C4-2B (cell line): ENCODE results near the gene GNAI2.

Experiments
- CTCF ChIP-seq: fragments of 450-650 bp; conservative IDR thresholded peaks from 2 replicates; pipeline ENCODE4 v1.5.1; 2017; ENCODE audit warnings: mild to moderate bottlenecking
- ZFX ChIP-seq: fragments of 450-650 bp; IDR thresholded peaks from 2 replicates; pipeline ENCODE4 v1.6.1; 2017

GRCh38 chr3:50212971-50213370 lies 23.0 kb upstream of the GNAI2 start:
- no peak; the same call in 1 of the 2 replicates for TF ChIP-seq CTCF
- TF ChIP-seq ZFX: no peak
